Fibroblast of skin of left quadriceps (primary cell): ENCODE data around the gene COL4A4.

ENCODE experiments used
- DNase-seq, 2 experiments: peaks; one replicate each; pipeline ENCODE4 v3.0.0-alpha.2; 2013; ENCODE audit warnings: low read depth in 2 of 2

COL4A4 gene

DNA sequence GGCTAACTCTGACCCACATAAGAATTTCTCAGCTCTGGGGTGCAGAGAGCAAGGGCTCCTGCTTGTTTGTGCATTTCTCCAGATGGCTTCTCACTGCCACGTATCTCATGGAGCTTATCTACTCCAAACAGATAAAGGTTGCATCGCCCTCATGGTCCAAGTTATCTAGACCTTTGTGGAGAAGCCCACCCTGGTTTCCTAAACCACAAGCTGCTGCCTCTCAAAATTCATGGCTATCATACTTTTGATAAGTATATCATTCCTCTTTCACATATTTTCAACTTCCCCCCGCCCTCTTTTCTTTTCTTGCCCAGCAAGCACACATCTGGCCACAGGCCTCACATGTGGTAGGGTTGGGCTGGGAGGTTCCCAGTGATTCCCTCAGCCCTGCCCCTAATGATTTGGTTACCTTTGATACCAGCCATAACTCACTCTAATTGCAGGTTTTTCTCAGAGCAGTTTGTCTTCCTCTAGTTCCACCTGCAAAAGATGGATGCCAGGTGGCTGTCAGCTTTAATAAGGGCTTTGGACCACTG lies 182.1 kb downstream of the COL4A4 start:
- no peak for DNase-seq

GRCh38 chr2:226979004-226979403 lies 185.0 kb downstream of the COL4A4 start:
- DNase-seq, result no peak

DNA sequence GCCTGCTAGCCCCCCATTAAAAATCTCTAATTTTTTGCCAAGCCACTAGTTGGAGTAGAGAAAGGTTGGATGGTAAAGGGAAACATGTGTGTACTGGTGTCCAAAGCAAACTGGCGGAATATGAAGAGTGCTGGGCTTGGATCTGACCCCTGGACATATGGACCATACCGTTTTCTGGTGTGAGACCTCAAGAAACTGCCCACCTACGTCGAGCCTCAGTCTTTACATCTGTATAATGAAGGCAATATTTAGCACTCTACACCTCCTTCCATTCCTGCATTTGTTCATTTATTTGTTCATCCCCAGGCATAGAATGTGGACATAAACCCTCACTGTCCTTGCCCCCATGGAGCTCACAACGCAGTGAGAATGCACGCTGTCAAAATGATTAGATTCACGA lies 185.7 kb downstream of the COL4A4 start:
- DNase-seq, result no peak

DNA sequence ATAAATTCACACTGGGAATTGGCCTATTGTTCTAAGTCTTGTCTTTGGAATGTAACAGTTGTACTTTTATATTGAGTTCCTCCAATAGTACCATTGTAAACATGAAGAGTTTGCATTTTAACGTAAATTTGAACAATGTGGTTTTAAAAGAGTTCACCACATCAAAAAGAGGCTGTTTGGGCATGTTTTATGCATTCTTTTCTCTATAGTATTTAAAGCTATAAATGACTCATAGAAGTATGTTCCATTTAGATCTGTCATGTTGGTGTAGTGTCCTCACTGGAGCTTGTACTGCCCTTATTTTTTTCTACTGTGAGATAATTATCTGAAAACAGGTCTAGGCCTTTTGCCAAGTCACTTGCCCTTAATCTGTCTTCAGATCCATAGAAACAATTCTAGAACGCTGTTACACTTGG lies 186.2 kb downstream of the COL4A4 start:
- peak; percentile 82 to 84 for DNase-seq

DNA sequence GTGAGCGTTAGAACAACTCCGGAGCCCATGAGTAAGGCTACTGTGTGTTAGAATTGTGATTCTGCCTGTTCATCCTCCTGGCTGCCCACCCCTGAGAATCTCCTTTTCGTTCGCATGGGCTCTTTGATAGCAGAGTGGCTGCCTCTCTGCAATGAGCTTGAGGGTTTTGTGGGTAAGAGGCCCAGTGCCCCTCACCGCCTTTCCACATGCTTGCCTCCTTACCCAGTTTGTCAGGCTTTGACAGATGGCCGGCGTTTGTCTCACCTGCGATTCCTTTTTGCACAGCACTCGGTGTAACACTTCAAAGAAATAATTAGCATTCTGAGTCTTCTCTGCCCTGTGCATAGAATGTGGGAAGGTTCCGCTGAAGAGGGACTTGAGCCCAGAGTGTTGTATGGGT lies 190.2 kb downstream of the COL4A4 start:
- no peak for DNase-seq

GRCh38 chr2:226971770-226972169 lies 192.2 kb downstream of the COL4A4 start:
- DNase-seq, result no peak

DNA sequence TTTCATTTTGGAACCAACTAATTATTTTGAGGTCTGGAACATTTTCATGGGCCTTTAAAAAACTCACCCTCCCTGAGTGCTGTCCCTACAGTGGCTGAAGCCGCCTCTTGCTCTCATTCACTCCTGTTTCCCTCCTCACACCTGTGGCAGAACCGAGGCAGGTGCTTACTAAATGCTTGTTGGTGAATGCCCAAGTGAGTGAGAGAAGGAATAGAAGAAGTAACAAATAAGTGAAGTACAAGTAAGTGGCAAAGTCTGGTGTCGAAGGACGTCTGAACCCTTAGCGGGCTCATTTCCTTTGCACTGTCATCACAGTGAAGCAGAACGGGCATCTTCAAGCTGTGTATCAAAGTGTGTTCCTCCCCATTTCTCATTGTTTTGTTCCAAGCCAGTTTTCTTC lies 192.9 kb downstream of the COL4A4 start:
- no peak for DNase-seq

GRCh38 chr2:226970362-226970761 lies 193.6 kb downstream of the COL4A4 start:
- DNase-seq, result no peak

GRCh38 chr2:226969417-226970080 lies 194.5 kb downstream of the COL4A4 start:
- peak; percentile 64 to 72 for DNase-seq

DNA sequence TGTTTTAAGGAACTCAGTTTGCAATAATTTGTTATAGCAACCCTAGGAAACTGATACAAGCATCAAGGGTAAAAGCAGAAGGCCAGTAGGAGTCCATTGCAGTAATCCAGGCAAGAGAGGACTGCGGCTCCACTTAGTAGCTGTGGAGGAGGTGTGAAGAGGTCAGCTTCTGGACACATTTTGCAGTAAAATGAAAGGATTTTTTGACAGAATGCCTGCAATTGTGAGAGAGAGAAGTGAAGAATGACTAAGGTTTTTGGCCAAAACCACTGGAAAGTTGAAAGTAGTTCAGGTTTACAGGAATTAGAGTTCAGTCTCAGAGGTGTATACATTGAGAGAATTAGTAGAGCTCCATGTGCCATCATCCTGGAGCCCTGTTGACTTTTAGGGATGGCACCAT lies 198.6 kb downstream of the COL4A4 start:
- no peak for DNase-seq

- DNase-seq, result peak; percentile 37 to 45
Observed at GRCh38 chr2:226963528-226963927, 200.5 kb downstream of the COL4A4 start.

DNA sequence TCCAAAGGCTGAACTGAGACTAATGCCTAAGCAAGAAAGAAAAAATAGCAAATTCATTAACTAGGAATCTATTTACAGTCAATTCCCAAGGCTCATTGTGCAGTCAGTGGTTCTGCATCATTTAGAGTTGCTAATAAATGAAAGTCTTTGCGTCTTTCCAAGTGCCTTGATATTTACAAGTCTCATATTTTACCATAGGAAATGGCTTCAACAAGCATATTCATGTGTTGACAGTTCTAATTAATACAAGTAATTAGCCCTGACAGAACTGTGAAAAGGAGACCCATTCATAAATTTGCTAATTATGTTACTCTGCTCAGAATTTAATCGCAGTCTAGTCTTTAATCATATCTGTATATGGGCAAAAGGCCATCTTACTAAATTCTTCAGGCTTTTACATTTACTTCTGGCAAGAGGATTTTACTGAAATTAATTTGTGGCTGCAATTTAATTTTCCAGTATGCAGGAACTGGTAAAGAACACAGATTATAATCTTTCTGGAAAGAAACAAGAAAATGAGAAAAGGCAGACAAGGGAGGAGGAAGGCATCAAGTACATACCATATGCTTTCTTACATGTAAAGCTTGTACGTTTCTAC lies 201.7 kb downstream of the COL4A4 start:
- DNase-seq, result no peak

DNA sequence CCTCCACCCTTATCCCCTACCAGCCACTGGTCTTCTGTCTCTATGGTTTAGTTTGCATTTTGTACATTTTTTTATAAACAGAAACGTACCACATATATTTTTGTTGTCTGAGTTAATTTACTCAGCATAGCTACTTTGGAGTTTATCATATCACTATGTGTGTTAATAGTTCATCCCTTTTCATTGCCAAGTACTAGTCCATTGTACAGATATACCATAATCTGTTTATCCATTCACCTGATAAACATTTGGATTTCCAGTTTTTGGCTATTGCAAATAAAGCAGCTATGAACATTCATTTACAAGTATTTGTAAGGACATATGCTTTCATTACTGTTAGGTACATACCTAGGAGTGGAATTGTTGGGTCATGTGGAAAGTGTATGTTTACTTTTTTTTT lies 204.6 kb downstream of the COL4A4 start:
- no peak for DNase-seq

DNA sequence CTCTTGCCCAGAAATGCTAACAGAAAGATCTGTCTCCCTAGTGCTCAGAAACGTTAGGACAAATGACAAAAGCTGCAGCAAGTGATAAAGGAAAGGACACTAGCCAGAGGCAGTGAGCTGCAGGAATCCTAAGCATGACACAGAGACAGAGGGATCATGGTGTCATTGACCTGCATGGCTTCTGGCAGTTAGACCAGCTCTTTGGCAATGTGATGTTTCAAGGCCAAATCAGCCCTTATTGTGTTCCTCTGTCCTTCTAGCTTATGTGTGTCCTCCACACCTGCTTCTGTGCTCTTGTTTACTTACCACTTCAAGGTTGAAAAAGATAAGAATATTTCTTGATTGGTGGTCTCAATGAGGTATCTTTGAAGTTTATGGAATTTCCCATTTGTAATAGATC lies 207.3 kb downstream of the COL4A4 start:
- no peak for DNase-seq

DNA sequence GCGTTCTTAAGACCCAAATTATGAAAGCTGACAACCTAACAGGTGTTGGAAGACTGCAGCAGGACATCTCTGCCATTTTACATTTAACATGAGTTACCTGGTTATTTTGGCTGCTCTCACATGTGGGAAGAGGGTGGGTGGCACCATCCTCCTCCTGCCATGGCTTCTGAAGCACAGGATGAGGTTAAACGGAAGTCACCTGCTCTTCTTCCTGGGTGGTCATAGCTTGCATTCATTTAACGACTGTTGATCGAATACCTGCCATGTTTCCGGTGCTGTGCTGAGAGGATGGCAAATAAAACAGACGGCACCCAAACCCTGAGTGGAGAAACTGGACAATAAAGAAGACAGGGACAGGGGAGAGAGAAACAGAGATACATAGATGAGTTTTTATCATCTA lies 210.2 kb downstream of the COL4A4 start:
- DNase-seq, result no peak

GRCh38 chr2:226953206-226953605 lies 210.8 kb downstream of the COL4A4 start:
- DNase-seq, result no peak
